ENCODE measurements around the gene TRMT2A. TPM values are rescaled to one million over a fixed set of nuclear protein-coding genes. Genes with fewer than 3 reads are reported as not detected.

TRMT2A gene
- total and polyA plus RNA-seq, 2 of the 8 experiments (the other 6 are each of a cell fraction or from before 2014, with no cell fraction given) = 44.9 to 50.3 TPM

- no peak for TF ChIP-seq USF2 (IDR thresholded peaks at IDR 0.05; ENCODE audit: low read length)
- no peak for TF ChIP-seq CHD7 (IDR thresholded peaks at IDR 0.05; ENCODE audit: insufficient replicate concordance, low read length)
- no peak for TF ChIP-seq HDAC2 (IDR thresholded peaks at IDR 0.05; ENCODE audit: borderline replicate concordance in 1 of 2, low read depth in 2 of 2, low read length in 2 of 2)
- no peak for TF ChIP-seq NRF1 (IDR thresholded peaks at IDR 0.05; ENCODE audit: low read depth, low read length)
- TF ChIP-seq GABPA (IDR thresholded peaks at IDR 0.05; ENCODE audit: borderline replicate concordance, insufficient read depth, low read length) = no peak
- no peak for TF ChIP-seq RNF2 (IDR thresholded peaks at IDR 0.05; ENCODE audit: borderline replicate concordance, low read depth, low read length, missing control alignments, poor library complexity, severe bottlenecking)
- TF ChIP-seq BCL11A (IDR thresholded peaks at IDR 0.05; ENCODE audit: low read depth in 2 of 2, low read length in 2 of 2) = no peak
These were observed 32.2 kb downstream of the TRMT2A start (continued) for GRCh38 chr22:20084547-20085413.
